Ascending aorta (tissue), 2 donors: ENCODE results near the gene DIDO1. TPM values are rescaled to one million over a fixed set of nuclear protein-coding genes. Genes with fewer than 3 reads are reported as not detected.

Source experiments
- DNase-seq, 2 donors: peaks; one replicate each; pipeline ENCODE4 v3.0.0-alpha.2; 2019; ENCODE audit warnings: low spot score in 2 of 2
- H3K27ac ChIP-seq, 2 donors: fragments of 200-600 bp; sonication (generic); one replicate each; pipeline ENCODE4 v1.5.1; 2016 to 2017; ENCODE audit warnings: mild to moderate bottlenecking in 1 of 2
- H3K27me3 ChIP-seq: fragments of 200-600 bp; sonication (generic); one replicate; pipeline ENCODE4 v1.5.1; 2017
- H3K36me3 ChIP-seq, 2 donors: fragments of 200-600 bp; sonication (generic); one replicate each; pipeline ENCODE4 v1.5.1; 2016
- H3K4me1 ChIP-seq, 2 donors: fragments of 200-600 bp; sonication (generic); one replicate each; pipeline ENCODE4 v1.5.1; 2016 to 2017; ENCODE audit warnings: mild to moderate bottlenecking in 1 of 2
- H3K4me3 ChIP-seq, 2 donors: fragments of 200-600 bp; sonication (generic); one replicate each; pipeline ENCODE4 v1.5.1; 2016 to 2017; ENCODE audit warnings: mild to moderate bottlenecking in 1 of 2
- H3K9me3 ChIP-seq, 2 donors: fragments of 200-600 bp; sonication (generic); one replicate each; pipeline ENCODE4 v1.5.1; 2016
- CTCF ChIP-seq, 3 experiments: fragments of 200-600 bp in 2 of 3; fragments of 450-650 bp in 1 of 3; sonication (generic) in 2 of 3; IDR thresholded peaks; one replicate each; pipeline ENCODE4 v1.5.1; 2016 to 2019; ENCODE audit warnings: antibody characterized with exemption in 3 of 3, mild to moderate bottlenecking in 1 of 3, moderate library complexity in 1 of 3
- intact Hi-C: fragments of 100-400 bp; cut with DNase I; formaldehyde crosslinking; loops from one replicate; pipeline ENCODE4 v1.15.1; 2023
- total RNA-seq: library from RNA; depleted of rRNA; stranded (reverse); fragments of >200 nt; gene quantifications from one replicate; pipeline ENCODE4 v1.1.0, GENCODE V29; 2016

Gene DIDO1
- total RNA-seq, 1 donor from 2014 or later, result 42.4 TPM

- intact Hi-C loops, result no loop called here
- Histone ChIP-seq H3K36me3 (peaks cover 50 to 53% of the 10 kb centered on the region in 2 donors), H3K4me3 (no peak overlapping the region), H3K9me3 (no peaks in the 10 kb centered on the region), H3K27me3 (no peaks in the 10 kb centered on the region), H3K4me1 (no peaks in the 10 kb centered on the region), H3K27ac (no peak overlapping the region)
- DNase-seq, result no peak
- TF ChIP-seq CTCF (IDR thresholded peaks at IDR 0.05), result no peak
Measured at GRCh38 chr20:62885896-62886708, 40.2 kb downstream of the DIDO1 start.

- intact Hi-C loops, result no loop called here
- no peak for TF ChIP-seq CTCF (IDR thresholded peaks at IDR 0.05)
- Histone ChIP-seq H3K4me3 (no peak overlapping the region), H3K27ac (no peak overlapping the region), H3K27me3 (no peaks in the 10 kb centered on the region), H3K9me3 (no peaks in the 10 kb centered on the region), H3K36me3 (peaks cover 50 to 53% of the 10 kb centered on the region in 2 donors), H3K4me1 (no peaks in the 10 kb centered on the region)
- no peak for DNase-seq
Measured at GRCh38 chr20:62885046-62885895, 41.0 kb downstream of the DIDO1 start.

- Histone ChIP-seq H3K36me3 (peaks cover 48 to 50% of the 10 kb centered on the region in 2 donors), H3K27me3 (no peaks in the 10 kb centered on the region), H3K9me3 (no peaks in the 10 kb centered on the region), H3K27ac (no peak overlapping the region), H3K4me3 (no peak overlapping the region), H3K4me1 (no peaks in the 10 kb centered on the region)
- intact Hi-C loops, result no loop called here
- no peak for DNase-seq
- TF ChIP-seq CTCF (IDR thresholded peaks at IDR 0.05), result no peak
Measured at GRCh38 chr20:62884556-62884955, 41.7 kb downstream of the DIDO1 start.

- no peak overlapping the region for H3K4me3 ChIP-seq
- H3K4me1 ChIP-seq, result peaks cover under 1% of the 10 kb centered on the region in 2 donors
- intact Hi-C loops, result no loop called here
- H3K9me3 ChIP-seq, result no peaks in the 10 kb centered on the region
- DNase-seq, result no peak
- TF ChIP-seq CTCF (IDR thresholded peaks at IDR 0.05), result no peak
- peaks cover 28 to 31% of the 10 kb centered on the region in 2 donors for H3K36me3 ChIP-seq
- no peak overlapping the region for H3K27ac ChIP-seq
- H3K27me3 ChIP-seq, result no peaks in the 10 kb centered on the region
Measured at GRCh38 chr20:62882426-62882825, 43.9 kb downstream of the DIDO1 start.

GRCh38 chr20:62881662-62882395, 44.5 kb downstream of the DIDO1 start:
- Histone ChIP-seq H3K4me1 (peaks cover 5% of the 10 kb centered on the region in 2 donors), H3K27ac (no peak overlapping the region), H3K27me3 (no peaks in the 10 kb centered on the region), H3K36me3 (peaks cover 27% of the 10 kb centered on the region in 2 donors), H3K9me3 (no peaks in the 10 kb centered on the region), H3K4me3 (no peak overlapping the region)
- no peak for TF ChIP-seq CTCF (IDR thresholded peaks at IDR 0.05)
- DNase-seq, result no peak
- intact Hi-C loops, result no loop called here
